ENCODE measurements around the gene APOBEC3G.
"Not testable (repeated sequence)": the region's sequence is repeated elsewhere in the genome, so short reads cannot be mapped to it uniquely, and the experiment has no call there.

APOBEC3G gene

DNA sequence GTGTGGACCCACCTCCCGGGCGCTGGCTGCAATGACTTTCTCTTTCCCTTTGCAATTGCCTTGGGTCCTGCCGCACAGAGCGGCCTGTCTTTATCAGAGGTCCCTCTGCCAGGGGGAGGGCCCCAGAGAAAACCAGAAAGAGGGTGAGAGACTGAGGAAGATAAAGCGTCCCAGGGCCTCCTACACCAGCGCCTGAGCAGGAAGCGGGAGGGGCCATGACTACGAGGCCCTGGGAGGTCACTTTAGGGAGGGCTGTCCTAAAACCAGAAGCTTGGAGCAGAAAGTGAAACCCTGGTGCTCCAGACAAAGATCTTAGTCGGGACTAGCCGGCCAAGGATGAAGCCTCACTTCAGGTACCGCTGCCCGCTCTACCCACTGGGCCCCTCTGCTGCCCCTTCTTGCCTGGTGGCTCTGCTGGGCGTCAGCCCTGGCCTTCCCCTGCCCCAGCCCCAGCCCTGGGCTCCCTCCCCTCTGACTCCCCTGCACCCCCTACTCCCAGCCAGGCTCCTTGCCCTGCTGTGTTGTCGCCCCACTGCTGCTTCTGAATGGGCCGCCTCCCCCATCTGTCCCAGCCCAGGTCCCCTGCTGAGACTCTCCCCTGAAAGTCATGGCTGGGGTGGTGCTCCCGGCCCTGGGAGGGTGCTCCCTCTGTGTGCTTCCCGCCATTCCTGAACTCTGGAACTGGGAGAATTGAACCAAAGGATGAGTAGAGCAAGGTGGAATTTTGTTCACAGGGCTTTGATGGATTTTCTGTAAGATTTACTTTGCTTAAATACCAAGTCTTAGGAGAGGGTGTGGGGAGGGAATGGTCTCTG is at the start of gene APOBEC3G:
Gene APOBEC3G, plus strand, starts transcription at position 250 of the 815 bp plus-strand sequence. Its CDS starts 87 bp downstream, at position 337.
- not testable (repeated sequence) for DNase-seq

GRCh38 chr22:39027717-39028116 is 49.4 kb upstream of the APOBEC3G start:
- no peak for DNase-seq

DNA sequence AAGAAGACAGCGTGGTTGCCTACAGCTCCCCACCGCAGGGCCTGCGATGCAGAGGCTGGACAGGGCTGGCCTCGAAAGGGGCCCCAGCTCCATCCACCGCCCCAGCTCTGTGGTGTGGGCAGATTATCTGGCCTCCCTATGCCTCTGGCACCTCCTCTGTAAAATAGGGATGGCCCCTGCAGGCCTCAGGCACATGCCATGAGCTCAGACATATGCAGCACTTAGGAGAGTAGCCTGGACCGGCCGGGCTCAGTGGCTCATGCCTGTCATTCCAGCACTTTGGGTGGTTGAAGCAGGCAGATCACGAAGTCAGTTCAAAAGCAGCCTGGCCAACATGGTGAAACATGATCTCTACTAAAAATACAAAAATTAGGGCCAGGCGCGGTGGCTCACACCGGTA is 48.8 kb upstream of the APOBEC3G start:
- DNase-seq, result no peak

DNA sequence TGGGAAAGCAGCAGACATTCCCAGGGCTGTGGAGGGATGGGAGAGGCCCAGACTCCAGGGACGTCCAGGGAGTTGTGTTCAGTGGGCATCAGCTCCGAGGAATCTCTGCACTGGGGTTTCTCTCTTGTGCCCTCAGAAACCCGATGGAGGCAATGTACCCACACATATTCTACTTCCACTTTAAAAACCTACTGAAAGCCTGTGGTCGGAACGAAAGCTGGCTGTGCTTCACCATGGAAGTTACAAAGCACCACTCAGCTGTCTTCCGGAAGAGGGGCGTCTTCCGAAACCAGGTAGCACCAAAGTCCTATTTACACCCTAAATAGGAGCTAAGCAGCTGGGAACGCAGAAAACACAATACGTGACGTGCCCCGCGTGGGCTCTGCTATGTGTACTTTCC is 47.8 kb upstream of the APOBEC3G start:
- no peak for DNase-seq

- DNase-seq, result no peak
Measured at GRCh38 chr22:39030705-39031104, 46.4 kb upstream of the APOBEC3G start.

DNA sequence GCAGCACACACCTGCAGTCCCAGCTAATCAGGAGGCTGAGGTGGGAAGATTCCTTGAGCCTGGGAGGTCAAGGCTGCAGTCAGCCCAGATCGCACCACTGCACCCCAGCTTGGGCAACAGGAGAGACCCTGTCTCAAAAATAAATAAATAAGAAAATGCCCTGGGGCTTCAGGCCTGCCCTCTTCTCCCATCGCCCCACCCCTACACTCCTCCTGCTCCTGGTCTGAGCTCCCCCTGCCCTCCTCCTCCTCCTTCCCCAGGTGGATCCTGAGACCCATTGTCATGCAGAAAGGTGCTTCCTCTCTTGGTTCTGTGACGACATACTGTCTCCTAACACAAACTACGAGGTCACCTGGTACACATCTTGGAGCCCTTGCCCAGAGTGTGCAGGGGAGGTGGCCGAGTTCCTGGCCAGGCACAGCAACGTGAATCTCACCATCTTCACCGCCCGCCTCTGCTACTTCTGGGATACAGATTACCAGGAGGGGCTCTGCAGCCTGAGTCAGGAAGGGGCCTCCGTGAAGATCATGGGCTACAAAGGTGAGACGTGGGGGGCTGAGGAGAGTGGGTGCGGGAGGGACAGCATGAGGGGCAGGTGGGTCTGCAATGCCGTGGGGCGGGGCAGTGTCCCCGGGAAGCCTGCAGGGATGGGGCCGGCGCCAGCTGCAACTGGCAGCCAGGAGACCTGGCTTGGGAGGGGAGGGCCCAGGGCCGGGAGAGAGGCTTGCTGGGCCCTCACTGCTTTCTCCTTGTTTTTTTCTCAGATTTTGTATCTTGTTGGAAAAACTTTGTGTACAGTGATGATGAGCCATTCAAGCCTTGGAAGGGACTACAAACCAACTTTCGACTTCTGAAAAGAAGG is 45.4 kb upstream of the APOBEC3G start:
- not testable (repeated sequence) for DNase-seq

GRCh38 chr22:39037071-39037470 is 40.0 kb upstream of the APOBEC3G start:
- not testable (repeated sequence) for DNase-seq

GRCh38 chr22:39039306-39040126 is 37.6 kb upstream of the APOBEC3G start:
- DNase-seq, result no peak

DNA sequence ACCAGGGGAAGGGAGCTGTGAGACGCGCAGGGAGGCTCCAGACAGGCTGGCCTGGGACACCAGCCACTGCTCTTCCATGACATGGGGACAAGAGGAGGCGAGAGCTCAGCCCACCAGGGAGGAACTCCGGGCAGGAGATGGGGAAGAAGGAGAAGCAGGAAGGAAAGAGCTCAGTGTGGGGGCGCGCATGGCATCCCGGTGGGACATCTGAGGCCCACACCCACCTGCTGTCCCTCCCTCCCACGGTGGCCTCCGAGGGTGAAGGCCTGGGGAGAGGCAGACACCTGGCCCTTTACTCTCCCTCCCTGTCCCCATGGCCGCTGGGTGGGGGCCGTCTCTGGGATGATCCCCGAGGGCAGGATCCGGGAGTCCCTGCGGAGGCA is 36.9 kb upstream of the APOBEC3G start:
- not testable (repeated sequence) for DNase-seq

DNA sequence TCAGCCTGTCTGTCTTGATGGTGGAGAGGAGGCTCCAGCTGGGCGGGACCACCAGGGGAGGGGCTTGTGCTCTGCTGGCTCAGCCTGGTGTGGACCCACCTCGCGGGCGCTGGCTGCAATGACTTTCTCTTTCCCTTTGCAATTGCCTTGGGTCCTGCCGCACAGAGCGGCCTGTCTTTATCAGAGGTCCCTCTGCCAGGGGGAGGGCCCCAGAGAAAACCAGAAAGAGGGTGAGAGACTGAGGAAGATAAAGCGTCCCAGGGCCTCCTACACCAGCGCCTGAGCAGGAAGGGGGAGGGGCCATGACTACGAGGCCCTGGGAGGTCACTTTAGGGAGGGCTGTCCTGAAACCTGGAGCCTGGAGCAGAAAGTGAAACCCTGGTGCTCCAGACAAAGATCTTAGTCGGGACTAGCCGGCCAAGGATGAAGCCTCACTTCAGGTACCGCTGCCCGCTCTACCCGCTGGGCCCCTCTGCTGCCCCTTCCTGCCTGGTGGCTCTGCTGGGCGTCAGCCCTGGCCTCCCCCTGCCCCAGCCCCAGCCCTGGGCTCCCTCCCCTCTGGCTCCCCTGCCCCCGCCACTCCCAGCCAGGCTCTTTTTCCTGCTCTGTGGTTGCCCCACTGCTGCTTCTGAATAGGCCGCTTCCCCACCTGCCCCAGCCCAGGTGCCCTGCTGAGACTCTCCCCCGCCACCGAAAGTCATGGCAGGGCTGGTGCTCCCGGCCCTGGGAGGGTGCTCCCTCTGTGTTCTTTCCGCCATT is 36.4 kb upstream of the APOBEC3G start, which contains the start of gene APOBEC3F:
Gene APOBEC3F, plus strand, starts transcription at position 327 of the 759 bp plus-strand sequence. Its CDS starts 97 bp downstream, at position 424.
- peak; percentile 5 for DNase-seq

- DNase-seq, result no peak
Measured at GRCh38 chr22:39041908-39042307, 35.2 kb upstream of the APOBEC3G start.

- not testable (repeated sequence) for DNase-seq
Measured at GRCh38 chr22:39043063-39043462, 34.0 kb upstream of the APOBEC3G start.

GRCh38 chr22:39045136-39045535 is 31.9 kb upstream of the APOBEC3G start:
- DNase-seq, result not testable (repeated sequence)

- not testable (repeated sequence) for DNase-seq
Measured at GRCh38 chr22:39049486-39049885, 27.6 kb upstream of the APOBEC3G start.

DNA sequence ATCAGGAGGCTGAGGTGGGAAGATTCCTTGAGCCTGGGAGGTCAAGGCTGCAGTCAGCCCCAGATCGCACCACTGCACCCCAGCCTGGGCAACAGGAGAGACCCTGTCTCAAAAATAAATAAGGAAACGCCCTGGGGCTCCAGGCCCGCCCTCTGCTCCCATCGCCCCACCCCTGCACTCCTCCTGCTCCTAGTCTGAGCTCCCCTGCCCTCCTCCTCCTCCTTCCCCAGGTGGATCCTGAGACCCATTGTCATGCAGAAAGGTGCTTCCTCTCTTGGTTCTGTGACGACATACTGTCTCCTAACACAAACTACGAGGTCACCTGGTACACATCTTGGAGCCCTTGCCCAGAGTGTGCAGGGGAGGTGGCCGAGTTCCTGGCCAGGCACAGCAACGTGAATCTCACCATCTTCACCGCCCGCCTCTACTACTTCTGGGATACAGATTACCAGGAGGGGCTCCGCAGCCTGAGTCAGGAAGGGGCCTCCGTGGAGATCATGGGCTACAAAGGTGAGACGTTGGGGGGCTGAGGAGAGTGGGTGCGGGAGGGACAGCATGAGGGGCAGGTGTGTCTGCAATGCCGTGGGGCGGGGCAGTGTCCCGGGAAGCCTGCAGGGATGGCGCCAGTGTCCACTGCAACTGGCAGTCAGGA is 25.1 kb upstream of the APOBEC3G start:
- not testable (repeated sequence) for DNase-seq

- DNase-seq, result no peak
Measured at GRCh38 chr22:39055658-39056057, 21.4 kb upstream of the APOBEC3G start.

- DNase-seq, result not testable (repeated sequence)
Measured at GRCh38 chr22:39061290-39061689, 15.8 kb upstream of the APOBEC3G start.

DNA sequence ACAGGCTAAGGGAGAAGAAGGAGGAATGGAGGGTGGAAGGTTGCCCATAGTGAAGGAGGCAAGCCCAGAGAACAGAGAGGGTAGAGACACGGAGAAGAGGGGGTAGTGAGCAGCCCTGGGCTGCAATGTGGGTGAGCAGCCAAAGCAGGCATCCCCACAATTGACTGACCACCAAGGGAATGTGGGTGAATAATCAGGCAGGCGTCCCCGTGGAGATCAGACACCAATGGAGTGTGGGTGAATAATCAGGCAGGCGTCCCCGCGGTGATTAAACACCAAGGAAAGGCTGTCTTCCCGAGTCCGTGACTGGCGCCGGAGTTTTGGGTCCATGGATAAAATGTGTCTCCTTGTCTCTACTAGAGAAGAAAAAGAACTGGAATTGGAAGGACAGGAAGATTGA is 15.1 kb upstream of the APOBEC3G start:
- DNase-seq, result not testable (repeated sequence)

DNA sequence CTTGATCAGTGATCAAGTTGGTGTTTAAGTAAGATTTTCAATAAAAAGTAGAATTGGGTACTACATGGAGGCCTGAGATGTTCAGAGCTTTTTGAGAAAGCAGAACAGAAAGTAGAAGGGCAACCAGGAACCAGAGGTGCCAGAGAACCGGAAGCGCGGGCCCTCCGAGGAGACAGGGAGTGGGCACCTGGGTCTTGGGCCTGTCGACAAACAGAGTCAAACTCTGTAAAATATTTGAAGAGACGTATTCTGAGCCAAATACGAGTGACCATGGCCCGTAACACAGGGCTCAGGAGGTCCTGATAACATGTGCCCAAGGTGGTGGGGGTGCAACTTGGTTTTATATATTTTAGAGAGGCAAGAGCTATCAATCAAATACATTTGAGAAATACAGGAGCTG is 13.2 kb upstream of the APOBEC3G start:
- DNase-seq, result not testable (repeated sequence)

GRCh38 chr22:39066442-39067276 is 10.4 kb upstream of the APOBEC3G start:
- not testable (repeated sequence) for DNase-seq
